Uterus (tissue), 4 donors: ENCODE results near the gene CLNK. TPM values are rescaled to one million over a fixed set of nuclear protein-coding genes. Genes with fewer than 3 reads are reported as not detected.

Source experiments
- DNase-seq, 2 donors: peaks; one replicate each; pipeline ENCODE4 v3.0.0-alpha.2; 2019 to 2020
- H3K27ac ChIP-seq, 2 donors: fragments of 200-600 bp; sonication (generic); 1 replicate in 1 of 2; 2 replicates in 1 of 2; pipeline ENCODE4 v1.5.1; 2016 to 2018
- H3K27me3 ChIP-seq, 2 donors: fragments of 200-600 bp; sonication (generic); one replicate each; pipeline ENCODE4 v1.5.1; 2018 to 2019; ENCODE audit warnings: control low read depth in 1 of 2
- H3K36me3 ChIP-seq, 2 donors: fragments of 200-600 bp; sonication (generic); one replicate each; pipeline ENCODE4 v1.5.1; 2019; ENCODE audit warnings: control low read depth in 1 of 2
- H3K4me1 ChIP-seq, 2 donors: fragments of 200-600 bp; sonication (generic); one replicate each; pipeline ENCODE4 v1.5.1; 2018 to 2019; ENCODE audit warnings: control low read depth in 1 of 2
- H3K4me3 ChIP-seq, 2 donors: fragments of 200-600 bp; sonication (generic); 1 replicate in 1 of 2; 2 replicates in 1 of 2; pipeline ENCODE4 v1.5.1; 2018 to 2019; ENCODE audit warnings: mild to moderate bottlenecking in 1 of 2
- H3K9me3 ChIP-seq, 2 donors: fragments of 200-600 bp; sonication (generic); one replicate each; pipeline ENCODE4 v1.5.1; 2019; ENCODE audit warnings: control low read depth in 1 of 2
- CTCF ChIP-seq, 4 experiments: fragments of 200-600 bp in 2 of 4; fragments of 450-650 bp in 2 of 4; sonication (generic) in 2 of 4; IDR thresholded peaks; one replicate each; pipeline ENCODE4 v1.5.1; 2016 to 2019; ENCODE audit warnings: antibody characterized with exemption in 4 of 4, mild to moderate bottlenecking in 2 of 4, moderate library complexity in 1 of 4
- POLR2A ChIP-seq, 2 donors: fragments of 450-650 bp; IDR thresholded peaks; one replicate each; pipeline ENCODE4 v1.6.1; 2016; ENCODE audit warnings: antibody characterized with exemption in 2 of 2, mild to moderate bottlenecking in 1 of 2, moderate library complexity in 1 of 2
- intact Hi-C: fragments of 100-400 bp; cut with DNase I; formaldehyde crosslinking; loops from one replicate; pipeline ENCODE4 v1.15.1; 2023; ENCODE audit warnings: low total_unique reads
- total RNA-seq, 4 donors: library from RNA; depleted of rRNA in 3 of 4; stranded (reverse); fragments of >200 nt in 3 of 4; gene quantifications; one replicate each; pipeline versions ENCODE4 v1.1.0 to v1.2.4, GENCODE V29; 2014 to 2023
- donor health status: DM: yes; HTN: yes; CAD: no.

CLNK gene
- total RNA-seq, 4 donors from 2014 or later, result not detected

GRCh38 chr4:10596586-10597290 is 87.8 kb downstream of the CLNK start:
- Histone ChIP-seq H3K4me3 (no peak overlapping the region), H3K27ac (no peak overlapping the region), H3K27me3 (no peaks in the 10 kb centered on the region), H3K36me3 (no peaks in the 10 kb centered on the region), H3K9me3 (no peaks in the 10 kb centered on the region), H3K4me1 (no peaks in the 10 kb centered on the region)
- TF ChIP-seq POLR2A (IDR thresholded peaks at IDR 0.05) (no peak), CTCF (IDR thresholded peaks at IDR 0.05) (no peak)
- intact Hi-C loops, result no loop called here
- DNase-seq, result no peak

- H3K27ac ChIP-seq, result no peak overlapping the region
- no peaks in the 10 kb centered on the region for H3K4me1 ChIP-seq
- no peak overlapping the region for H3K4me3 ChIP-seq
- intact Hi-C loops, result no loop called here
- no peak for DNase-seq
- no peaks in the 10 kb centered on the region for H3K9me3 ChIP-seq
- no peaks in the 10 kb centered on the region for H3K36me3 ChIP-seq
- no peaks in the 10 kb centered on the region for H3K27me3 ChIP-seq
- TF ChIP-seq POLR2A (IDR thresholded peaks at IDR 0.05) (no peak), CTCF (IDR thresholded peaks at IDR 0.05) (no peak)
Measured at GRCh38 chr4:10593130-10593529, 91.4 kb downstream of the CLNK start.

- no peaks in the 10 kb centered on the region for H3K9me3 ChIP-seq
- intact Hi-C loops, result no loop called here
- H3K4me1 ChIP-seq, result no peaks in the 10 kb centered on the region
- TF ChIP-seq CTCF (IDR thresholded peaks at IDR 0.05), result no peak
- TF ChIP-seq POLR2A (IDR thresholded peaks at IDR 0.05), result no peak
- no peaks in the 10 kb centered on the region for H3K36me3 ChIP-seq
- no peak overlapping the region for H3K27ac ChIP-seq
- no peak for DNase-seq
- no peaks in the 10 kb centered on the region for H3K27me3 ChIP-seq
- H3K4me3 ChIP-seq, result no peak overlapping the region
Measured at GRCh38 chr4:10590896-10591295, 93.7 kb downstream of the CLNK start.

- H3K9me3 ChIP-seq, result no peaks in the 10 kb centered on the region
- no peak for TF ChIP-seq POLR2A (IDR thresholded peaks at IDR 0.05)
- no peak for TF ChIP-seq CTCF (IDR thresholded peaks at IDR 0.05)
- H3K4me3 ChIP-seq, result no peak overlapping the region
- no peak overlapping the region for H3K27ac ChIP-seq
- intact Hi-C loops, result no loop called here
- H3K27me3 ChIP-seq, result no peaks in the 10 kb centered on the region
- no peaks in the 10 kb centered on the region for H3K4me1 ChIP-seq
- H3K36me3 ChIP-seq, result no peaks in the 10 kb centered on the region
- DNase-seq, result no peak
Measured at GRCh38 chr4:10589799-10590198, 94.8 kb downstream of the CLNK start.

- Histone ChIP-seq H3K27me3 (no peaks in the 10 kb centered on the region), H3K4me3 (no peak overlapping the region), H3K9me3 (no peaks in the 10 kb centered on the region), H3K36me3 (no peaks in the 10 kb centered on the region), H3K4me1 (no peaks in the 10 kb centered on the region), H3K27ac (no peak overlapping the region)
- TF ChIP-seq POLR2A (IDR thresholded peaks at IDR 0.05) (no peak), CTCF (IDR thresholded peaks at IDR 0.05) (no peak)
- no peak for DNase-seq
- intact Hi-C loops, result no loop called here
Measured at GRCh38 chr4:10589321-10589720, 95.2 kb downstream of the CLNK start.
